ENCODE measurements around the gene ARRDC3.

DNA sequence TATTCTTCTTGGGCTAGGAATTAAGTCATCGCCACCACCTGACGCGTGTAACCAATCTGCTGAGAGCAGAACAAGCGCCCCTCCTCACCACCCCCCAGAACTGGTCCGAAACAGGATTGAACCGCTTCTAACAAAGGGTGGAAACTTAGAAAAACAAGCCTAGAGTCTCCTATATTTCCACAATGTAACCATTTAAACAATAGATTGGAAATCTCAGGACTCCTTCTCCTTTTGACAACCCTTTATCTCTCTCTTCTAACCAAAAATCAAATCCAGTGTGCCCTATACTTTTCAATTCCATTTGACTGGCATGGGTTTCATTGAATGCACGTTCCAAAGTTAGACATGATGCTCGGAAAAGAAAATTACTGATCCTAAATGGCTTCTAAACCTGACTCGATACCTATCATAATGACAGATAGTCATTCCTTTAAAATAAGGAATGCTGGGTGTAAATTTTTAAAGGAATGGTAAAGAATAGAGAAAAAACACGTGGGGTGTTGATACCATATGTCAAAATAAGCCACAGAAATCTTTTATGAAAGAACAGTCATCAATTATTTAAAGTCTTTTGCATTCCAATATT, 1.2 kb downstream of the ARRDC3 start:
- TF ChIP-seq POLR2A (IDR thresholded peaks at IDR 0.05), result no peak
- TF ChIP-seq CTCF (IDR thresholded peaks at IDR 0.05), result no peak
